ENCODE results near the gene PRKCE. TPM values are rescaled to one million over a fixed set of nuclear protein-coding genes. Genes with fewer than 3 reads are reported as not detected.

PRKCE gene
- total and polyA plus RNA-seq, 2 of the 8 experiments (the other 6 are each of a cell fraction or from before 2014, with no cell fraction given), result 0.54 to 2.1 TPM

- Histone ChIP-seq H3K14ac (ENCODE audit: insufficient read length) (no peak overlapping the region), H2BK120ac (replicated peaks; ENCODE audit: low read depth, low read length) (no peak overlapping the region), H4K20me1 (replicated peaks in 1 of 2; ENCODE audit: control insufficient read depth in 1 of 2, insufficient read depth in 2 of 2, low read length in 2 of 2) (no peaks in the 10 kb centered on the region), H3K27ac (ENCODE audit: low read depth, low read length) (no peak overlapping the region), H3K27me3 (replicated peaks in 1 of 4; ENCODE audit: control insufficient read depth in 3 of 4, extremely low read depth in 1 of 4, insufficient read depth in 3 of 4, low read length in 3 of 4) (no peaks in the 10 kb centered on the region), H4K91ac (replicated peaks; ENCODE audit: insufficient read length, low read length) (no peak overlapping the region), H3K18ac (ENCODE audit: extremely low read depth, low read length) (no peak overlapping the region), H2BK5ac (ENCODE audit: low read depth, low read length) (no peak overlapping the region), H3K4me1 (replicated peaks in 1 of 4; ENCODE audit: control insufficient read depth in 3 of 4, insufficient read depth in 4 of 4, low read length in 3 of 4) (no peaks in the 10 kb centered on the region), H3K23ac (ENCODE audit: insufficient read length) (no peak overlapping the region), H3K36me3 (ENCODE audit: control insufficient read depth in 2 of 4, insufficient read depth in 4 of 4, low read length in 3 of 4) (no peaks in the 10 kb centered on the region), H3K9ac (replicated peaks in 1 of 4; ENCODE audit: extremely low read depth in 1 of 4, low read depth in 3 of 4, low read length in 3 of 4) (no peak overlapping the region), H3K4ac (replicated peaks; ENCODE audit: insufficient read length, low read depth, low read length) (no peak overlapping the region), H3K79me1 (ENCODE audit: low read depth, low read length) (no peaks in the 10 kb centered on the region), H2AK5ac (ENCODE audit: low read depth, low read length) (no peak overlapping the region), H3K4me3 (ENCODE audit: extremely low read depth in 1 of 4, insufficient read depth in 2 of 4, low read depth in 3 of 4, low read length in 4 of 4) (no peak overlapping the region), H4K5ac (ENCODE audit: insufficient read length, low read depth, low read length) (no peak overlapping the region), H2AFZ (ENCODE audit: low read length) (no peak overlapping the region), H2BK20ac (ENCODE audit: low read length) (no peak overlapping the region), H2BK12ac (ENCODE audit: low read depth, low read length) (no peak overlapping the region), H2BK15ac (ENCODE audit: low read length) (no peak overlapping the region), H3K9me3 (ENCODE audit: insufficient read depth in 2 of 2, low read depth in 1 of 2, low read length in 1 of 2) (0 out of 4 replicates have a peak, but pooled peaks cover 0 to 4% of the 10 kb centered on the region in 2 experiments), H3K4me2 (ENCODE audit: insufficient read depth in 1 of 2, low read depth in 2 of 2, low read length in 2 of 2) (no peak overlapping the region), H3K56ac (replicated peaks; ENCODE audit: insufficient read length, low read depth, low read length) (no peak overlapping the region), H3K23me2 (ENCODE audit: low read depth, low read length) (no peaks in the 10 kb centered on the region), H3K79me2 (ENCODE audit: control insufficient read depth in 1 of 2, insufficient read depth in 2 of 2, low read length in 2 of 2) (no peaks in the 10 kb centered on the region), H4K8ac (ENCODE audit: extremely low read depth, insufficient read depth, low read length) (no peak overlapping the region)
- FAIRE-seq, result no peak
- DNase-seq (ENCODE audit: low read depth in 1 of 2, low spot score in 2 of 2), result no peak
- ChIA-PET POLR2A (ENCODE audit: partially characterized antibody) (interaction anchor here (1.0 kb wide), 1 partner anchor 9 kb away, joined by 4 read pairs; no protein-coding TSS in a partner anchor), CTCF (ENCODE audit: partially characterized antibody) (no interaction called here)
- WGBS, 2 experiments (ENCODE audit: extremely low coverage in 1 of 2, insufficient coverage in 1 of 2, insufficient read length in 1 of 2, insufficient replicate concordance in 2 of 2, low coverage in 1 of 2, low lambda C conversion rate in 2 of 2, missing lambda C conversion rate in 1 of 2), result 92% methylated on average over 1 of the region's 1 CpG; no CpG with 5 or more reads in 1 of the 2 experiments
- TF ChIP-seq SP2 (IDR thresholded peaks at IDR 0.05; ENCODE audit: low read length), result no peak
- no peak for TF ChIP-seq TAF7 (optimal IDR thresholded peaks at IDR 0.05; ENCODE audit: borderline replicate concordance, low read depth, low read length)
- no peak for TF ChIP-seq SIX5 (IDR thresholded peaks at IDR 0.05; ENCODE audit: low read depth, low read length)
- TF ChIP-seq, protein P1, sequence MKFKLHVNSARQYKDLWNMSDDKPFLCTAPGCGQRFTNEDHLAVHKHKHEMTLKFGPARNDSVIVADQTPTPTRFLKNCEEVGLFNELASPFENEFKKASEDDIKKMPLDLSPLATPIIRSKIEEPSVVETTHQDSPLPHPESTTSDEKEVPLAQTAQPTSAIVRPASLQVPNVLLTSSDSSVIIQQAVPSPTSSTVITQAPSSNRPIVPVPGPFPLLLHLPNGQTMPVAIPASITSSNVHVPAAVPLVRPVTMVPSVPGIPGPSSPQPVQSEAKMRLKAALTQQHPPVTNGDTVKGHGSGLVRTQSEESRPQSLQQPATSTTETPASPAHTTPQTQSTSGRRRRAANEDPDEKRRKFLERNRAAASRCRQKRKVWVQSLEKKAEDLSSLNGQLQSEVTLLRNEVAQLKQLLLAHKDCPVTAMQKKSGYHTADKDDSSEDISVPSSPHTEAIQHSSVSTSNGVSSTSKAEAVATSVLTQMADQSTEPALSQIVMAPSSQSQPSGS (IDR thresholded peaks at IDR 0.05; ENCODE audit: low read length), result no peak
- TF ChIP-seq USF2 (IDR thresholded peaks at IDR 0.05; ENCODE audit: low read length), result no peak
- TF ChIP-seq HDAC2 (IDR thresholded peaks at IDR 0.05; ENCODE audit: borderline replicate concordance in 1 of 2, low read depth in 2 of 2, low read length in 2 of 2), result no peak
- TF ChIP-seq RBBP5 (IDR thresholded peaks at IDR 0.05; ENCODE audit: borderline replicate concordance, low read depth, low read length), result no peak
- no peak for TF ChIP-seq SP1 (IDR thresholded peaks at IDR 0.05; ENCODE audit: low read depth, low read length)
- TF ChIP-seq HDAC6 (IDR thresholded peaks at IDR 0.05; ENCODE audit: low read depth, low read length), result no peak
- TF ChIP-seq TEAD4 (IDR thresholded peaks at IDR 0.05; ENCODE audit: low read depth, low read length), result no peak
- no peak for TF ChIP-seq ASH2L (IDR thresholded peaks at IDR 0.05; ENCODE audit: low read length)
Measured at GRCh38 chr2:46098621-46099062, 447.2 kb downstream of the PRKCE start.
